ENCODE results near the gene PLAC9.
"Not testable (repeated sequence)": the region's sequence is repeated elsewhere in the genome, so short reads cannot be mapped to it uniquely, and the experiment has no call there.

Gene PLAC9, protein sequence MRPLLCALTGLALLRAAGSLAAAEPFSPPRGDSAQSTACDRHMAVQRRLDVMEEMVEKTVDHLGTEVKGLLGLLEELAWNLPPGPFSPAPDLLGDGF

DNA sequence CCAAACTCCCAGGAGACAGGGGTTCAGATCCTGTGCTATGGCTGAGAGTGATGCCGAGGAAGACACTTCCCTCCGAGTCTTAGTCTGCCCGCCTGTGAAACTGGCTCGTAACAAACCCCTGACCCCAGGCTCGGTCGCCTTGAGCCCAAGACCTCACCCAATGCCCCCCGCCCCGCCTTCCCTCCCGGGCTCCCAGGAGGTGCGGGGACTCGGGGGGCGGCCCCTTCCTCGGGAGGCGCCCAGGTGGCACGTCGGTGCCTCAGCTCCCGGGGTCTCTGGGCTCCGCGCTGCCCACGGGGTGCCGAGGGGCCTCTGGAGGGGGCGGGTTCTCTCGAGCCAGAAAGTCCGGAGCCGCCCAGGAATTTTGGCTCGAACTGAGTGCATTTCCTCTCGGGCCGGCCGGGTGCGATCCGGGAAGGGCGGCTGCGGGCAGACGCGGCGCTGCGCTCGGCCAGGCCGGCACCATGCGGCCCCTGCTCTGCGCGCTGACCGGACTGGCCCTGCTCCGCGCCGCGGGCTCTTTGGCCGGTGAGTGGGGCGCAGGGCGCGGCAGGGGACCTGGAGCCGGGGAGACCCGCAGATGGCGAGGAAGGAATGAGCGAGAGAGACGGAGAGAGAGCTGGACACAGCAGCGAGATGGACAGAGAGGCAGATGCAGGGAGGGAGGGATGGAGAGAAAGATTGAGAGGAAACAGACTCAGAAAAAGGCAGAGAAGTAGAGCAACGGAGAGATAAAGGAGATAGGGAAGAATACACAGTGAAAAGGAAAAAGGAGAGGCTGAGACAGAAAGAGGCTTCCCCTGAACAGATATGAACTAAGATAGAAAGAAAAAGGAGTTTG lies at the start of gene PLAC9:
TSS of gene PLAC9 (plus strand) at position 432 of the 841 bp plus-strand sequence. CDS start at position 465, 33 bp downstream.
- DNase-seq: peak; percentile 63

GRCh38 chr10:80090121-80090520 lies 42.4 kb upstream of the PLAC9 start:
- no peak for DNase-seq

GRCh38 chr10:80094231-80094630 lies 38.3 kb upstream of the PLAC9 start:
- DNase-seq: no peak

DNA sequence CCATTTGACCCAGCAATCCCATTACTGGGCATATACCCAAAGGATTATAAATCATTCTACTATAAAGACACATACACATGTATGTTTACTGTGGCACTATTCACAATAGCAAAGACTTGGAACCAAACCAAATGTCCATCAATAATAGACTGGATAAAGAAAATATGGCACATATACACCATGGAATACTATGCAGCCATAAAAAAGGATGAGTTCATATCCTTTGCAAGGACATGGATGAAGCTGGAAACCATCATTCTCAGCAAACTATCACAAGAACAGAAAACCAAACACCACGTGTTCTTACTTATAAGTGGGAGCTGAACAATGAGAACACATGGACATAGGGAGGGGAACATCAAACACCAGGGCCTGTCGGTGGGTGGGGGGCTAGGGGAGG lies 34.3 kb upstream of the PLAC9 start:
- not testable (repeated sequence) for DNase-seq

DNA sequence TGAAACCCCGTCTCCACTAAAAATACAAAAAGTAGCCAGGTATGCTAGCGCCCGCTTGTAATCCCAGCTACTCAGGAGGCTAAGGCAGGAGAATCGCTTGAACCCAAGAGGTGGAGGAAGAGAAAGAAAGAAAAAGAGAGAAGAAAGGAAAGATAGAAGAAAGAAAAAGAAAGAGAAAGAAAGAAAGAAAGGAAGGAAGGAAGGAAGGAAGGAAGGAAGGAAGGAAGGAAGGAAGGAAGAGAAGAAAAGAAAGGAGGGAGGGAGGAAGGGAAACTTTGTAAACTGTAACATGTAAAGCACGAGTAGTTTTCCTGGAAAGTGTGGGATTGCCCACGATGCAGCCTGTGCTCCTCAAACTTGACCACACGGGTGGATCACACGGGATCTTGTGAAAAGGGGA lies 33.2 kb upstream of the PLAC9 start:
- not testable (repeated sequence) for DNase-seq

DNA sequence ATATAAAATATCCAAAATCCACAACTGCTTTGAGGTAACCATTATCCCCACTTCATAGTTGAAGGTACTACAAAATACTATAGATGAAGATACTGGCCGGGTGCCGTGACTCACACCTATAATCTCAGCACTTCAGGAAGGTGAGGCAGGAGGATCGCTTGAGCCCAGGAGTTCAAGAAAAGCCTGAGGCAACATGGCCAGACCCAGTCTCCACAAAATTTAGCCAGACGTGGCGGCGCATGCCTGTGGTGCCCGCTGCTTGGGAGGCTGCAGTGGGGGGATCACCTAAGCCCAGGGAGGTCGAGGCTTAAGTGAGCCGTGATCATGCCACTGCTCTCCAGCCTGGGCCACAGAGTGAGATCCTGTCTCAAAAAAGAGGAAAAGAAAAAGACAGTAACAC lies 32.4 kb upstream of the PLAC9 start:
- DNase-seq: no peak

- DNase-seq: no peak
Measured at GRCh38 chr10:80100861-80101695, 31.5 kb upstream of the PLAC9 start.

DNA sequence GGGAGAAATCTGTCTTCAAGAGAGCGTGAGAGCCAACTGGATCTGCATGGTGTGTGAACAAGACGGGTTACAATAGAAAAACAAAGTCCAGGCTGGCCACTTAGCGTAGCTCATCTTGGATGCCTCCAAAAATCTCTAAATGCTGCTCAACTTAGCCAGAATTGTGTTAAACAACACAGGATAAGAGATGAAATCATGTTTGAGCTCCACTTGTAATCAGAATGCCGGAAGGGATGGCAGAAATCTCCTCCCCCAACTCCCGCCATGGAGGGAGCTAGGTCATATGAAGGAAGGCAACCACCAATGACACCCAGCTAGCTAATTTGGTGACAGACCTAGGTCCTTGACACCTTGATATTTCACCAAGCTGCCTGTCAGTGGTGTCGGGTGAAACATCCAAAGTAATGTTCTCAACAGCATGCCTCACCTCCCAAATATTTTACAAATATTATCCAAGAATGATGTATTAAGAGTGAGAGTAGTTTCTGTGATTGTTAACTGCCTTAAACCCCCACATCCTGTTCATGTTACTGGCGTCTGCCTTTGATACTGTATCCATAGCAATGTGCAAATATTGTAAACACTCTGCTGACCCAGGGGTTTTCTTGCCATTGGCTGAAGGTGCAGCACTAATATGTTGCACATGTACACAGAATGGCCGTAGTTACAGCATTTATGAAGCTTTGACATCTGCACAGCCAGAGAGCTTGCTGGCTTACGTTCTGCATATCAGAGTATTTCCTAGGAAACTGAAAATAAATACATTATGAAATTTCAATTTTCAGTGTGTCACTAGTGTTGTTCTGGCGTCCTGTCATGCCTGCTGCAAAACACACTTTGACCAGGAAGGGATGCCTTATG lies 28.2 kb upstream of the PLAC9 start:
- DNase-seq: no peak

GRCh38 chr10:80108576-80109239 lies 23.8 kb upstream of the PLAC9 start:
- DNase-seq: no peak

- no peak for DNase-seq
Measured at GRCh38 chr10:80110986-80111385, 21.5 kb upstream of the PLAC9 start.

DNA sequence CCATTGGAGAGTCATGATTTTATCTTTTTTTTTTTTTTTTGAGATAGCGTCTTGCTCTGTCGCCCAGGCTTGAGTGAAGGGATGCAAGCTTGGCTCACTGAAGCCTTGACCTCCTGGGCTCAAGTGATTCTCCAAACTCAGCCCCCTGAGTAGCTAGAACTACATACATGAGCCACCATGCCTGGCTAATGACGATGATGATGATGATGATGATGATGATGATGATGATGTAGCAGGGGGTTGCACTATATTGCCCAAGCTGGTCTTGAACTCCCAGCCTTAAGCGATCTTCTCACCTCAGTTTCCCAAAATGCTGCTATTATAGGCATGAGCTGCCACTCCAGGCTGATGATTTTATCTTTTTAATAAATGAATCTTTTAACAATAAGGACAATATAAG lies 13.9 kb upstream of the PLAC9 start:
- DNase-seq: no peak

DNA sequence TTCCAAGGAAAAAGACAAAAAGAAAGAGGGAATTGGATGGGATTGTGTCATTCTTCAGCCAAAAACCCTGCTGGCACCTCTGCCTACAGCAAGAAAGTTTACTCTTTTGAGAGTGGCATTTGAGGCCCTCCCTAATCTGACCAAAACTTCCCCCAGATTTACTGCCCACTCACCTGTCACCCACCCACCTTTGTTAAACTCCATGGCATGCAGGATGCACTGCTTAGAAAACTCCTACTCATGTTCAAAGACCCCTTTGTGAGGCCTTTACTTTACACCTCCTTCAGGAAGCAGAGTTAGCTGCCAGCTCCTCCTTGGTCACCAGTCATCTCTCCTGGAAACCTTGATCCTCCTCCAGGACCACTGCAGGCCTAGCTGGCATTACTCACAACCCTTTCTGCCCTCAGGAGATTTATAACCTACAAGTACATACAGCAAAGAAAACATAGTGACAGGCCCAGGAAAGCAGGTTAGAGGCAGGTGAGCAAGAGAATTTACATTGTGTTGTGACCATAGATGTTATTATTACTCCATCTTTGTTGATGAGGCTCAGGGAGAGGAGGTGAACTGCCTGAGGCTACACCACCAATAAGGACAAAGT lies 10.3 kb upstream of the PLAC9 start:
- no peak for DNase-seq

DNA sequence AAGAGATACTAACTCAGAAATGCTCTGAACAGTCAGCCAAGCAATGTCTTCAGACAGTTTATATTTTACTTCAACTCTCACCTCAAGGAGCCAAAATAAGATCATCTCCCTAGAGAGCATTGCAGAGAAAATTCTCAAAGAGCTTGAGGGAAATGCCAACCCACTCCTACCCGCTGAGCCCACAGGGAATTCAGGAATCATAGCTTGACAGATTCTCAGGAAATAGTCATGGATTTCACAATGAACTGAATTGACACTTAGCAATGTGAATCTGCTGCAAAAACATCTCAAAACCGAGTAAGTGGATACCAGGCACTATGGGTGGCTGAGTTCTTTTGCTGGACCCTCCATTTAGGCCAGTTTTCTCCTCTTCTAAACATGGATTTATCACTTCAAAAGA lies 9.8 kb upstream of the PLAC9 start:
- DNase-seq: no peak

DNA sequence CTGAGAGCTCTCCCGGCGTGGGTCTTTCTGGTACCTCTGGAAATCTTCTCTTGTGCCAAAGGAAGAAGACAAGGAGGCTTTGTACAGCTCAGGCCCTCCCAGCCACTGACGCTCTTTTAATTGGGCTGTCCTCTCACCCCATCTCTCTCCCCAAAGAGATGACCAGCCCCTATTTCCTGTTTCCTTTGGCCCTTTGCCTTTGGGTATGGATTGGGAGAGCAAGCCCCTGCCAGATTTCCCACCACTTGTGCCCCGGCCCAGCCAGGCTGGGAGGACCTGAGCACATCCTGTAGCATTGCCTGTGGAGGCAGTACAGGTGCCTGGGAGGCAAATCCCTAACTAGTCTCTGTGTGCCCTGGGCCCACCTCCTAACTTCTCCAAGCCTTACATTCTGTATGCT lies 5.7 kb upstream of the PLAC9 start:
- DNase-seq: no peak

DNA sequence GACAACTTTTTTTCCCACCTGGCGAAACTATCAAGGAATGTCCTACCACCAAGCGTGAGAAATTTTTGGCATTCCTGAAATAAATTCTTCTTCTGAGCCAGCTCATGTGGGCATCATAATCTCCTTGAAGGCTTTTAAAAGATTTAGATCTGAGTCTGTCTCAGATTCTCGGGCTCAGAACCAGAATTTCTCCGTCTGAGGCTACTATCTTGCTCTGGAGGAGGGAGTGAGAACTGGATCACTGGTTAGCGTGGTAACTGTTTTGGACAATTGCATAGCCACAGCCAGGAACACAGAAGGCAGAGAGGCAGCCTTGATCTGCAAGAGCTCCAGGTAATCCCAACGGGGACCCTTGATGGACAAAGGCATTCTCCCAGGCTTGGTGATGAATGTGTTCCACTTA lies 1.0 kb upstream of the PLAC9 start:
- no peak for DNase-seq

- DNase-seq: no peak
Measured at GRCh38 chr10:80133206-80133605, 676 bp downstream of the PLAC9 start.

- DNase-seq: not testable (repeated sequence)
Measured at GRCh38 chr10:80133687-80134086, 1.2 kb downstream of the PLAC9 start.

- DNase-seq: no peak
Measured at GRCh38 chr10:80136134-80136571, 3.6 kb downstream of the PLAC9 start.

DNA sequence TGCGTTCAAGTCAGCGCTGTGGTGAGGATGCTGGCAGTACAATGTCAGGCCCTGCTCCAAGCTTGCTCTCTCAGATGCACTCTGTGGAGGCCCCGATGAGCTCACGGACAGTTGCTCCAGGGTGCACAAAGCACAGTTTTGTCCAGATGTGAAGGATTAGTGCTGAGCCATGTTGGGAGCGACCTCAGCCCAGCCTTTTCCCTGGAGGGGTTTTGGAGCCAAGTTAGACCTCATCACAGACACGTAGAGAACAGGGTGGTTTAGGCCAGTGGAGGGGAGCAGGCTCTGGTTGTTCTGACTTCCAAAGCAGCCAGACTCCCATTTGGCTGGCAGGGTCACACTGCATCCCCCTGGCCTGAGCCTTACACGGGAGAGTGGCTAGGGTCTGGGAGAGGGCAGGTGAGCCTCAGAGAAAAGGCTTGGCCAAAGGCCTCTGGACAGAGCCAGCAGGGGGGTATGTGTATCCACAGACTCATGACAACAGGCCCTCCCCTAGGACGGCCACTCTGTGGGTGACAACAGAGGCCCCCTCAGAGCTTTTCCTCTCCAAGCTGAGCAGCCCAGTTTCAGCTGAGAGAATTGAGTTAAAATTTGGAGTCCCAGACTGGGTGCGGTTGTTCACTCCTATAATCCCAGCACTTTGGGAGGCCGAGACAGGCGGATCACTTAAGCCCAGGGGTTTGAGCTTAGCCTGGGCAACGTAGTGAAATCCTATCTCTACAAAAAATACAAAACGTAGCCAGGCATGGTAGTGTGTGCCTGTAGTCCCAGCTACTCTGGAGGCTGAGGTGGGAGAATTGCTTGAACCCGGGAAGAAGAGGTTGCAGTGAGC lies 4.7 kb downstream of the PLAC9 start:
- no peak for DNase-seq

- peak; percentile 30 for DNase-seq
Measured at GRCh38 chr10:80137920-80138319, 5.4 kb downstream of the PLAC9 start.

DNA sequence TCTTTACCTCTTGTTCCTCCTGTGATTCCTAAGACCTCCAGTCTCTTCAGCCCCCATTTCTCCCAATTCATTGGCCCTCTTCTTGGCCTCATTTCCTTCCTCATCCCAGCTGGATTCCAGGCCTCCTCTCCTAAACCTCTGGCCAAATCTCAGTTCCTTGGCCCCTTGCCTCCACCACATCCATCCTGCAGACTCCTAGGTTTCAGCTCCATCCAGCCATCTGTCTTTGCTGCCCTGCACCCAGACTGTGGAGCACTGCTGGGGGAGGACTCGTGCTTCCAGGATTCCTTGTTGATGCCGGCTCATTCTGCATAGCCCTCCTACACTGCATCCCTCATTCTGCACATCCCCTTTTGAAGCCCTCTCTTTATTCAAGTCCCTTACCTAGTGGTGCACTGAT lies 6.7 kb downstream of the PLAC9 start:
- DNase-seq: no peak

Measured in retina (tissue), 1 donor.